Liver (tissue), 9 donors: ENCODE results near the gene MUC2. TPM values are rescaled to one million over a fixed set of nuclear protein-coding genes. Genes with fewer than 3 reads are reported as not detected.

Source experiments
- DNase-seq: peaks from one replicate; pipeline ENCODE4 v3.0.0-alpha.2; 2017; ENCODE audit warnings: low spot score
- H3K27ac ChIP-seq, 2 donors: one replicate each; pipeline ENCODE4 v1.7.0; 2013; ENCODE audit warnings: inconsistent platforms in 2 of 2, low read length in 2 of 2, control low read depth in 1 of 2, low read depth in 1 of 2, mild to moderate bottlenecking in 1 of 2
- H3K27me3 ChIP-seq, 4 donors: one replicate each; pipeline versions ENCODE4 v1.6.1 to v1.7.0; 2013; ENCODE audit warnings: low read length in 3 of 4, inconsistent platforms in 1 of 4, mild to moderate bottlenecking in 1 of 4, moderate library complexity in 1 of 4; ENCODE audit not compliant: control insufficient read depth in 4 of 4, insufficient read depth in 4 of 4
- H3K36me3 ChIP-seq, 4 donors: one replicate each; pipeline versions ENCODE4 v1.6.1 to v1.7.0; 2013; ENCODE audit warnings: low read length in 3 of 4, mild to moderate bottlenecking in 3 of 4, low read depth in 1 of 4, moderate library complexity in 1 of 4; ENCODE audit not compliant: control insufficient read depth in 4 of 4, insufficient read depth in 3 of 4
- H3K4me1 ChIP-seq, 4 donors: one replicate each; pipeline versions ENCODE4 v1.6.1 to v1.7.0; 2013; ENCODE audit warnings: low read length in 3 of 4, mild to moderate bottlenecking in 3 of 4, moderate library complexity in 1 of 4; ENCODE audit not compliant: control insufficient read depth in 4 of 4, insufficient read depth in 4 of 4
- H3K4me3 ChIP-seq, 3 donors: one replicate each; pipeline versions ENCODE4 v1.6.1 to v1.7.0; 2013; ENCODE audit warnings: low read length in 3 of 3, control low read depth in 1 of 3, low read depth in 1 of 3, mild to moderate bottlenecking in 1 of 3
- H3K9ac ChIP-seq, 2 donors: one replicate each; pipeline ENCODE4 v1.7.0; 2013; ENCODE audit warnings: low read length in 2 of 2, mild to moderate bottlenecking in 2 of 2, moderate library complexity in 2 of 2, control low read depth in 1 of 2, low read depth in 1 of 2
- H3K9me3 ChIP-seq, 4 donors: one replicate each; pipeline versions ENCODE4 v1.6.1 to v1.7.0; 2013; ENCODE audit warnings: low read length in 3 of 4; ENCODE audit not compliant: control insufficient read depth in 4 of 4
- EGR1 ChIP-seq, 2 donors: IDR thresholded peaks; 2 replicates each; pipeline ENCODE4 v1.6.1; 2016 to 2018; ENCODE audit warnings: antibody characterized with exemption in 2 of 2, low read depth in 2 of 2
- FOXA1 ChIP-seq: IDR thresholded peaks from 2 replicates; pipeline ENCODE4 v1.6.1; 2016; ENCODE audit warnings: antibody characterized with exemption
- FOXA2 ChIP-seq: IDR thresholded peaks from 2 replicates; pipeline ENCODE4 v1.6.1; 2016; ENCODE audit warnings: antibody characterized with exemption
- HNF4A ChIP-seq, 2 donors: conservative IDR thresholded peaks; 2 replicates each; pipeline ENCODE4 v1.6.1; 2016; ENCODE audit warnings: antibody characterized with exemption in 2 of 2, mild to moderate bottlenecking in 2 of 2
- HNF4G ChIP-seq: IDR thresholded peaks from 2 replicates; pipeline ENCODE4 v1.6.1; 2016; ENCODE audit warnings: antibody characterized with exemption
- JUND ChIP-seq, 2 donors: IDR thresholded peaks; 2 replicates each; pipeline ENCODE4 v1.6.1; 2016; ENCODE audit warnings: antibody characterized with exemption in 2 of 2
- REST ChIP-seq: IDR thresholded peaks from 2 replicates; pipeline ENCODE4 v1.6.1; 2016; ENCODE audit warnings: antibody characterized with exemption, mild to moderate bottlenecking
- RXRA ChIP-seq, 2 donors: IDR thresholded peaks; 2 replicates each; pipeline ENCODE4 v1.6.1; 2017 to 2018; ENCODE audit warnings: antibody characterized with exemption in 2 of 2, mild to moderate bottlenecking in 1 of 2
- SP1 ChIP-seq: IDR thresholded peaks from 2 replicates; pipeline ENCODE4 v1.6.1; 2018; ENCODE audit warnings: antibody characterized with exemption, mild to moderate bottlenecking
- TAF1 ChIP-seq: conservative IDR thresholded peaks from 2 replicates; pipeline ENCODE4 v1.6.1; 2016; ENCODE audit warnings: antibody characterized with exemption, mild to moderate bottlenecking
- YY1 ChIP-seq: IDR thresholded peaks from 2 replicates; pipeline ENCODE4 v1.6.1; 2016; ENCODE audit warnings: antibody characterized with exemption, mild to moderate bottlenecking
- ZBTB33 ChIP-seq: IDR thresholded peaks from 2 replicates; pipeline ENCODE4 v1.6.1; 2016; ENCODE audit warnings: antibody characterized with exemption
- WGBS: extraction: QIAGEN DNeasy Blood & Tissue Kit; methylation state at CpG from one replicate; pipeline ENCODE4 v1.1.7; 2013; 5-methylcytosine and 5-hydroxymethylcytosine counted together
- polyA plus RNA-seq, 2 donors: library from polyadenylated mRNA; stranded (reverse) in 1 of 2; unstranded in 1 of 2; fragments of 200-250 nt in 1 of 2; fragments of >200 nt in 1 of 2; fragmentation: Nextera tagmentation in 1 of 2; extraction: Ambion mirVana in 1 of 2; gene quantifications; one replicate each; pipeline versions ENCODE4 v1.2.1 to v1.2.3, GENCODE V29; 2013 to 2015
- total RNA-seq, 2 donors: library from RNA; depleted of rRNA; stranded (reverse); fragments of >200 nt; gene quantifications; one replicate each; pipeline ENCODE4 v1.2.3, GENCODE V29; 2014
- TF ChIP-seq, protein P1 (sequence below): IDR thresholded peaks from 2 replicates; pipeline ENCODE4 v1.6.1; 2016; ENCODE audit warnings: antibody characterized with exemption
- donor health status: healthy.
- donor health status: healthy.
- donor health status: healthy.
- donor health status: healthy.
- donor health status: healthy.

The MUC2 gene
- total and polyA plus RNA-seq, 4 donors = under 0.01 TPM; not detected in 3

GRCh38 chr11:1102221-1102971 is 27.7 kb downstream of the MUC2 start:
- no peaks in the 10 kb centered on the region for H3K9me3 ChIP-seq
- no peak overlapping the region for H3K27ac ChIP-seq
- WGBS = 86% methylated on average over 31 of the region's 31 CpGs
- H3K9ac ChIP-seq = no peak overlapping the region
- H3K4me3 ChIP-seq = no peak overlapping the region
- no peaks in the 10 kb centered on the region for H3K4me1 ChIP-seq
- DNase-seq = no peak
- no peaks in the 10 kb centered on the region for H3K36me3 ChIP-seq
- TF ChIP-seq HNF4A (conservative IDR thresholded peaks at IDR 0.05) (no peak), RXRA (IDR thresholded peaks at IDR 0.05) (no peak)
- no peaks in the 10 kb centered on the region for H3K27me3 ChIP-seq

- H3K4me3 ChIP-seq = no peak overlapping the region
- H3K4me1 ChIP-seq = no peaks in the 10 kb centered on the region
- no peaks in the 10 kb centered on the region for H3K9me3 ChIP-seq
- no peaks in the 10 kb centered on the region for H3K36me3 ChIP-seq
- TF ChIP-seq TAF1 = no peak
- H3K27me3 ChIP-seq = no peaks in the 10 kb centered on the region
- no peak for DNase-seq
- H3K27ac ChIP-seq = no peak overlapping the region
- WGBS = 86% methylated on average over 12 of the region's 12 CpGs
- H3K9ac ChIP-seq = no peak overlapping the region
Measured at GRCh38 chr11:1102996-1103395, 28.3 kb downstream of the MUC2 start.

DNA sequence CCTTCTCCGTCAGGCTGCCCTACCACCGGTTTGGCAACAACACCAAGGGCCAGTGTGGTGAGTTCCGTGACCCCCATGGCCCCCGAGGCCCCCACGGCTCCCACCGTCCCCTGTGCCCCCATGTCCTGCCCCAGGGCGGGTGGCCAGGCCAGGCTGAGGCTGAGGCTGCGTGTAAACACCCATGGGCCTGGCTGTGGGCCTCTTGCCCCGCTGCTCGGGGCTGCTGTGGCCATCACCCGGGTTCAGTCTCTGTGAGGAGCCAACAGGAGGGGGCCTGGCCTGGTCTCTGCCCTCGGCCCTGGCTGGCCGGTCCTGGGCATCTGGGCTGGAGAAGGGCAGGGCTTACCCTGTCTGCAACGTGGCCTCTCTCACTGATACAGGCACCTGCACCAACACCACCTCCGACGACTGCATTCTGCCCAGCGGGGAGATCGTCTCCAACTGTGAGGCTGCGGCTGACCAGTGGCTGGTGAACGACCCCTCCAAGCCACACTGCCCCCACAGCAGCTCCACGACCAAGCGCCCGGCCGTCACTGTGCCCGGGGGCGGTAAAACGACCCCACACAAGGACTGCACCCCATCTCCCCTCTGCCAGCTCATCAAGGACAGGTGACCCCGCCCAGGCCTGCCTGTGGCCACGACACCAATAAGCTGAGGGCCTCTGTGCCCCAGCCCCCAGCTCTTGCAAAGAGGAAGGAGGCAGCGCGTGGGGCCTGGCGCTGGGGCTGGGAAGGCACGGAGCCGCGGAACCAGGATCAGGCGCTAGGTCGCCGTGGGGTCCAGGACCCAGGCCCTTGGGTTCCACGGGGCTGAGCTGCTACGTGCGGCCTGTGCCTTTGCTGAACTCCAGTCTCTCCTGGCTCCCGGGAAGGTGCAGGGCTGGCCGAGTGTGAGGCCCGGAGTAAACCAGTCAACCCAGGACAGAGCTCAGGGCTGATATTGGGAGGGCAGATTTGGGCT is 29.0 kb downstream of the MUC2 start:
- H3K36me3 ChIP-seq = no peaks in the 10 kb centered on the region
- H3K4me3 ChIP-seq = no peak overlapping the region
- H3K27me3 ChIP-seq = no peaks in the 10 kb centered on the region
- no peak for DNase-seq
- WGBS = 85% methylated on average over 44 of the region's 44 CpGs
- H3K9ac ChIP-seq = no peak overlapping the region
- no peak for TF ChIP-seq EGR1 (IDR thresholded peaks at IDR 0.05; ENCODE audit: low read depth in 2 of 2)
- no peak for TF ChIP-seq HNF4A (conservative IDR thresholded peaks at IDR 0.05)
- no peak for TF ChIP-seq ZBTB33
- H3K4me1 ChIP-seq = no peaks in the 10 kb centered on the region
- H3K9me3 ChIP-seq = no peaks in the 10 kb centered on the region
- H3K27ac ChIP-seq = no peak overlapping the region

DNA sequence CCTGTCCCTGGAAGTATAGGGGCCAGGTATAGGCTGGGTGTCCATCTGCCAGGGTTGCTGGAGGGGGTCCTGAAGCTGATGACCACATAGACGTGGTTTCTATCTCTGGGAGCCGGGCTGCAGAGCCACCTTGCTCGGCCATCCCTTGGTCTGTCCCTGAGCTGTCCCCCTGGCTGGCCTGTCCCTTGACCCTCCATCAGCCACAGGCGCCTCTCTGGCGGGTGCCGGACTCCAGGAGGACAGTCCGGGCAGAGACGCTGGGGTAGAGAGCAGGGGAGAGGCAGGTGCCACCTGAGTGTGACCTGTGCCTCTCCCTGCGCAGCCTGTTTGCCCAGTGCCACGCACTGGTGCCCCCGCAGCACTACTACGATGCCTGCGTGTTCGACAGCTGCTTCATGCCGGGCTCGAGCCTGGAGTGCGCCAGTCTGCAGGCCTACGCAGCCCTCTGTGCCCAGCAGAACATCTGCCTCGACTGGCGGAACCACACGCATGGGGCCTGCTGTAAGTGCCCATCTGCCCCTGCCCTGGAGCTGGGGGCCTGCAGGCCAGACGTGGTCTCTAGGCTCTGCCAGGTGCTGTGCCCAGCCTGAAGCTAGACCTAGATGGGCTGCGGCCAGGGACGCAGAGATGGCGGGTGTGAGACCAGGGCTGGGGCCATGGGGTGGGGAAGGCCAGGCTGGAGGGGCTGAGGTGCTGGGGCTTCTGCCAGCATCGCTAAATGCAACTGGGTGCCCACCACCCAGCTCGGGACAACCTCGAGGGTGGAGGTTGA is 29.9 kb downstream of the MUC2 start:
- H3K4me1 ChIP-seq = no peaks in the 10 kb centered on the region
- no peaks in the 10 kb centered on the region for H3K9me3 ChIP-seq
- no peak overlapping the region for H3K9ac ChIP-seq
- DNase-seq = no peak
- H3K27ac ChIP-seq = no peak overlapping the region
- H3K27me3 ChIP-seq = no peaks in the 10 kb centered on the region
- H3K36me3 ChIP-seq = no peaks in the 10 kb centered on the region
- H3K4me3 ChIP-seq = no peak overlapping the region
- WGBS = 90% methylated on average over 28 of the region's 28 CpGs
- TF ChIP-seq HNF4G = no peak
- TF ChIP-seq JUND (IDR thresholded peaks at IDR 0.05) = no peak
- TF ChIP-seq FOXA2 = no peak
- no peak for TF ChIP-seq YY1
- no peak for TF ChIP-seq FOXA1
- TF ChIP-seq RXRA (IDR thresholded peaks at IDR 0.05) = no peak
- TF ChIP-seq, protein P1, sequence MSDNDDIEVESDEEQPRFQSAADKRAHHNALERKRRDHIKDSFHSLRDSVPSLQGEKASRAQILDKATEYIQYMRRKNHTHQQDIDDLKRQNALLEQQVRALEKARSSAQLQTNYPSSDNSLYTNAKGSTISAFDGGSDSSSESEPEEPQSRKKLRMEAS = no peak
- TF ChIP-seq HNF4A (conservative IDR thresholded peaks at IDR 0.05) = no peak
- TF ChIP-seq SP1 = no peak
- TF ChIP-seq REST = no peak
